Osteocyte (in vitro differentiated cells): ENCODE measurements around the gene CD82. TPM values are rescaled to one million over a fixed set of nuclear protein-coding genes. Genes with fewer than 3 reads are reported as not detected.
A peak's percentile ranks its signal among the peaks of the same experiment; 100 is the strongest.

ENCODE experiments used
- DNase-seq: peaks from one replicate; pipeline ENCODE4 v3.0.0; 2021; ENCODE audit warnings: mixed read lengths; ENCODE audit not compliant: unreplicated experiment; ENCODE audit errors: extremely low spot score
- H3K27ac Mint-ChIP-seq: one replicate; pipeline ENCODE4 v1.8.0; 2021; ENCODE audit warnings: mild to moderate bottlenecking, mixed read lengths; ENCODE audit not compliant: unreplicated experiment
- H3K27me3 Mint-ChIP-seq: one replicate; pipeline ENCODE4 v1.8.0; 2021; ENCODE audit warnings: mixed read lengths; ENCODE audit not compliant: unreplicated experiment
- H3K36me3 Mint-ChIP-seq: one replicate; pipeline ENCODE4 v1.8.0; 2021; ENCODE audit warnings: mixed read lengths; ENCODE audit not compliant: unreplicated experiment
- H3K4me1 Mint-ChIP-seq: one replicate; pipeline ENCODE4 v1.8.0; 2021; ENCODE audit warnings: mixed read lengths; ENCODE audit not compliant: unreplicated experiment
- H3K4me3 Mint-ChIP-seq: one replicate; pipeline ENCODE4 v1.8.0; 2021; ENCODE audit warnings: mild to moderate bottlenecking, moderate library complexity, mixed read lengths; ENCODE audit not compliant: unreplicated experiment
- H3K9me3 Mint-ChIP-seq: one replicate; pipeline ENCODE4 v1.8.0; 2021; ENCODE audit warnings: mixed read lengths; ENCODE audit not compliant: unreplicated experiment
- long read RNA-seq: library from polyadenylated mRNA; unstranded; transcript quantifications from one replicate; pipeline ENCODE4 v2.0.0, GENCODE V29; 2021
- total RNA-seq: library from RNA; stranded (reverse); gene quantifications from 2 replicates; pipeline ENCODE4 v1.2.1, GENCODE V29; 2021
- TF ChIP-seq, protein P1 (sequence below): fragments of 200-600 bp; sonication (generic); IDR thresholded peaks from 2 replicates; pipeline ENCODE4 v1.5.0; 2021; ENCODE audit warnings: antibody characterized with exemption, mild to moderate bottlenecking, moderate library complexity

Gene CD82, protein sequence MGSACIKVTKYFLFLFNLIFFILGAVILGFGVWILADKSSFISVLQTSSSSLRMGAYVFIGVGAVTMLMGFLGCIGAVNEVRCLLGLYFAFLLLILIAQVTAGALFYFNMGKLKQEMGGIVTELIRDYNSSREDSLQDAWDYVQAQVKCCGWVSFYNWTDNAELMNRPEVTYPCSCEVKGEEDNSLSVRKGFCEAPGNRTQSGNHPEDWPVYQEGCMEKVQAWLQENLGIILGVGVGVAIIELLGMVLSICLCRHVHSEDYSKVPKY
- total RNA-seq, result 29.5 and 34.6 TPM in 2 replicates
- long read RNA-seq, transcript CD82-201 (10 exons, 2,289 nt), result major isoform, 33 of 35 reads
- long read RNA-seq, partial matches to known transcripts, result 0 of 35 reads
- long read RNA-seq, other reads (novel, unspliced or antisense), result 1 of 35 reads

DNA sequence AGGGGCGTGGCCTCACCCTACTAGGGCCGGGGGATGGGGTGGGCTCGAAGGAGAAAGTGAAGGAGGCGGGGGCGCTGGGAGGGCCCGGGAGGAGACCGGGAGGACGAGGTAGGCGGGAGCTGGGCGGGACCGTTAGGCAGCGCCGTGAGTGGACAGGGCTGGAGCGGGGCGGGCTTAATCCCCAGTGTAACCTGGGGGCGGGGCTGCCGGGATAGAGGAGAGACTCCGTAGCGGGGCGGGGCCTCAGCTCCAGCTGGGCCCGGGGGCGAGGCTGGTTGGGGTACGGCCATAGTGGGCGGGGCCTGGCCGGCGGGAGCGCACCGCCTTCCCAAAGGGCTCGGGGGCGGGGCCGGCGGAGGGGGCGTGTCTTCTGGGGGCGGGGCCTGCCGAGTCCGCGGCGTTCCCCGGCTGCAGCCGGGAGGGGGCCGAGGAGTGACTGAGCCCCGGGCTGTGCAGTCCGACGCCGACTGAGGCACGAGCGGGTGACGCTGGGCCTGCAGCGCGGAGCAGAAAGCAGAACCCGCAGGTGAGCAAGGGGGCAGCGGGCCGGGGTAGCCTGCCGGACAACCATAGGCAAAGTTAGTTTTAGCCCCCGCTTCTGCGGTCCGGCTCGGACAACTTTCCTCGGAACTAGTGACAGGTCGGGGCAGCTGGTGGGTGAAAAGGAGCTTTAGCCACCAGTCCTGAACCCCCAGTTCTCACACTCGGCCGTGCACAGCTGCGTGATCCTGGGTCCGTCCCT lies at the start of gene CD82:
TSS of gene CD82 (plus strand) at position 453 of the 742 bp plus-strand sequence. CDS start 29,000 bp downstream, outside the sequence.
- DNase-seq, result peak; percentile 100
- H3K4me1 Mint-ChIP-seq, result peaks cover 56% of the 10 kb centered on the region
- TF ChIP-seq, protein P1, sequence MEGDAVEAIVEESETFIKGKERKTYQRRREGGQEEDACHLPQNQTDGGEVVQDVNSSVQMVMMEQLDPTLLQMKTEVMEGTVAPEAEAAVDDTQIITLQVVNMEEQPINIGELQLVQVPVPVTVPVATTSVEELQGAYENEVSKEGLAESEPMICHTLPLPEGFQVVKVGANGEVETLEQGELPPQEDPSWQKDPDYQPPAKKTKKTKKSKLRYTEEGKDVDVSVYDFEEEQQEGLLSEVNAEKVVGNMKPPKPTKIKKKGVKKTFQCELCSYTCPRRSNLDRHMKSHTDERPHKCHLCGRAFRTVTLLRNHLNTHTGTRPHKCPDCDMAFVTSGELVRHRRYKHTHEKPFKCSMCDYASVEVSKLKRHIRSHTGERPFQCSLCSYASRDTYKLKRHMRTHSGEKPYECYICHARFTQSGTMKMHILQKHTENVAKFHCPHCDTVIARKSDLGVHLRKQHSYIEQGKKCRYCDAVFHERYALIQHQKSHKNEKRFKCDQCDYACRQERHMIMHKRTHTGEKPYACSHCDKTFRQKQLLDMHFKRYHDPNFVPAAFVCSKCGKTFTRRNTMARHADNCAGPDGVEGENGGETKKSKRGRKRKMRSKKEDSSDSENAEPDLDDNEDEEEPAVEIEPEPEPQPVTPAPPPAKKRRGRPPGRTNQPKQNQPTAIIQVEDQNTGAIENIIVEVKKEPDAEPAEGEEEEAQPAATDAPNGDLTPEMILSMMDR, result peak; percentile 36
- no peaks in the 10 kb centered on the region for H3K9me3 Mint-ChIP-seq
- peak within 1 kb of the TSS; percentile 75 for H3K4me3 Mint-ChIP-seq
- peak within 1 kb of the TSS; percentile 98 for H3K27ac Mint-ChIP-seq
- no peaks in the 10 kb centered on the region for H3K27me3 Mint-ChIP-seq
- H3K36me3 Mint-ChIP-seq, result no peaks in the 10 kb centered on the region

DNA sequence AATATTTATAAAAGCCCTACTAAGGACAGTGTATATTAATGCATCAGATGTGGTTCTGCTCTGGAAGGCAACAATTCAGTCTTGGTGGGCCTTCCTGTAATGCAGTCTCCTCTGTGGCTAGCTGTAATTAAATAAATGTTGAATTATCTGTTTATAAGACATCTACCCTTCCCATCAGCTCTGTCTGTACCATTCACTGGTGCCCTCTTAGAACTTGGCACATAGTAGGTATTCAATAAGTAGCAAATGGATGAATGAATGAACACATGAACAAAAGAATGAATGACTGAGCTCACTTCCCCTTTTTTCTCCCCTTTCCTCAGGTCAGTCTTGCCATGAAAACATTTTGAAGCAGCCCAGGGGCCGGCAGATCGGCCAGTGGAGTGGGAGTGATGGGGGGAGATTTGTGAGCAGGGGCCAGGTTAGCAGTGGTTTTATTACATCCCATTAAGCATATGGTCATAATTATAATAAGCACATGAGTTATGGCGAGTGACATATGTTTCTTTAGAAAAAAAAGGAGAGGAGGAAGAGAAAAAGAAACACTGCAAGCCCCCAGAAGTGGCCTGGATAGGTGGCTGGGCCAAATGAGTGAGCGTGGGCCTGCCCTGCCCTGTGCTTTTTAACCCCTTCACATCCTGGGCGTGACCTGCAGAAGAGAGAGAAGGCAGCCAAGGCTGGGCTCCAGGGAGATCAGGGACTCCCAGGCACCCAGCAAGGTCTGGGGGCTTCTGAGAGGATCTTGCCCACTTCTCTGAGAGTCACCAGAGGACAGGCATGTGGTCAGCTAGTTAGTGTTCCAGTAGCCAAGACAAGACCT lies 48.6 kb upstream of the CD82 start:
- no peak for DNase-seq
- H3K27ac Mint-ChIP-seq, result no peak overlapping the region
- H3K36me3 Mint-ChIP-seq, result no peaks in the 10 kb centered on the region
- TF ChIP-seq, protein P1, result no peak
- peaks cover 23% of the 10 kb centered on the region for H3K27me3 Mint-ChIP-seq
- peaks cover 11% of the 10 kb centered on the region for H3K4me1 Mint-ChIP-seq
- H3K4me3 Mint-ChIP-seq, result no peak overlapping the region
- H3K9me3 Mint-ChIP-seq, result no peaks in the 10 kb centered on the region

DNA sequence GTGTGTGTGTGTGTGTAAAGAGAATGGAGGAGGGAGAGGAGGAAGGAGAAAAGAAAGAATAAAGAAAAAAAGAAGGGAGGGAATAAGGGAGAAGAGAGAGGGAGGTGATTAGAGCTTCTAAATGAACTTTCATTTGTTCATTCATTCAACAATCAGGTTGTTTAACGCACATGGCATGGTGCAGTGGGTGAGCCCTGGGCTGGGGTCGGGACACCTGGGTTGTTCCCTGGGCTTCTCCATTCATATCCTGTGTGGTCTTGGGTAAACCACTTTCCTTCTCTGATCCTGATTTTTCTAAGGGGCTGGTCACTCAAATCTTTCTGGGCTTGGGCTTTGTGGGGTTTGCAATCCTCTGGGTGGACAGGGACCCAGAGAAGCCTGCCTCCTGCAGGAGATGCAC lies 47.9 kb upstream of the CD82 start:
- H3K27me3 Mint-ChIP-seq, result peaks cover 25% of the 10 kb centered on the region
- H3K4me1 Mint-ChIP-seq, result peaks cover 11% of the 10 kb centered on the region

DNA sequence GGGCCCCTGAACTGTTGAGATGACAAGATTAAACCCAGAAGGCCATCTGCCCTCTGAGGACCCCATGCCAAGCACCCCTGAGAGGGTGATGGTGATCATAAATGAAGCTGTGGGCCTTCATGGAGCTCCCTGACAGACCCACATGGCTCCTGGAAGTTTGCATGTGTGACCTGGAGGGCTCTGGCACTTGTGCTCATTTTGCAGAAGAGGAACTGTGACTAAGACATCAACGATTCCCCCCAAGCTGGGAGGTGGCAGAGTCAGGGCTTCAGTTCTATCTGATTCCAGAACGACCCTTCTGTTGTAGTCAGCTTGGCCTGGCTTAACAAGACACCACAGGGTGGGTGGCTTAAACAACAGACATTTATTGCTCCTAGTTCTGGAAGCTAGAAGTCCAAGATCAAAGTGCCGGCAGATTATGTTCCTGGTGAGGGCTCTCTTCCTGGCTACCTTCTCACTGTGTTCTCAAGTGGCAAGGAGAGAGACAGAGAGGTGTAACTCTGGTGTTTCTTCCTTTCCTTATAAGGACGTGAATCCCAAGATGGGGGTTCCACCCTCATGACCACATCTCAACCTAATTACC lies 46.4 kb upstream of the CD82 start:
- H3K4me1 Mint-ChIP-seq, result peaks cover 11% of the 10 kb centered on the region
- TF ChIP-seq, protein P1, result no peak
- peaks cover 29% of the 10 kb centered on the region for H3K27me3 Mint-ChIP-seq
- no peak overlapping the region for H3K27ac Mint-ChIP-seq
- DNase-seq, result no peak
- no peaks in the 10 kb centered on the region for H3K36me3 Mint-ChIP-seq
- no peaks in the 10 kb centered on the region for H3K9me3 Mint-ChIP-seq
- no peak overlapping the region for H3K4me3 Mint-ChIP-seq

More for the DNA sequence above, 47.9 kb upstream of the CD82 start:
- H3K9me3 Mint-ChIP-seq, result no peaks in the 10 kb centered on the region
- DNase-seq, result no peak
- no peaks in the 10 kb centered on the region for H3K36me3 Mint-ChIP-seq
- H3K27ac Mint-ChIP-seq, result no peak overlapping the region
- H3K4me3 Mint-ChIP-seq, result no peak overlapping the region
- TF ChIP-seq, protein P1, result no peak
